IPS-18c (cell line): Measurements from ENCODE around the gene PAK5.
"Not testable (repeated sequence)": the region's sequence is repeated elsewhere in the genome, so short reads cannot be mapped to it uniquely, and the experiment has no call there.

Experiments
- H3K4me3 ChIP-seq: 2 replicates; pipeline ENCODE4 v1.7.0; 2013; ENCODE audit warnings: low read depth, mild to moderate bottlenecking, low read length, moderate library complexity; ENCODE audit not compliant: insufficient read depth
- H3K9me3 ChIP-seq: one replicate; pipeline ENCODE4 v1.6.1; 2013; ENCODE audit warnings: mild to moderate bottlenecking, low read length, moderate library complexity; ENCODE audit not compliant: control insufficient read depth, insufficient read depth

Gene PAK5

GRCh38 chr20:9642882-9643281, 196.0 kb downstream of the PAK5 start:
- Histone ChIP-seq H3K4me3 (no peak overlapping the region), H3K9me3 (no peaks in the 10 kb centered on the region)

GRCh38 chr20:9641499-9642000, 197.3 kb downstream of the PAK5 start:
- not testable (repeated sequence) for H3K9me3 ChIP-seq, H3K4me3 ChIP-seq

- Histone ChIP-seq H3K9me3 (no peaks in the 10 kb centered on the region), H3K4me3 (no peak overlapping the region)
These were observed 201.0 kb downstream of the PAK5 start for GRCh38 chr20:9637889-9638288.

- Histone ChIP-seq H3K9me3 (no peaks in the 10 kb centered on the region), H3K4me3 (no peak overlapping the region)
These were observed 203.1 kb downstream of the PAK5 start for GRCh38 chr20:9635750-9636149.

- H3K9me3 ChIP-seq: no peaks in the 10 kb centered on the region
- no peak overlapping the region for H3K4me3 ChIP-seq
These were observed 204.5 kb downstream of the PAK5 start for GRCh38 chr20:9634327-9634726.

GRCh38 chr20:9632991-9633390, 205.9 kb downstream of the PAK5 start:
- no peaks in the 10 kb centered on the region for H3K9me3 ChIP-seq

GRCh38 chr20:9632265-9632664, 206.6 kb downstream of the PAK5 start:
- H3K4me3 ChIP-seq: no peak overlapping the region
- no peaks in the 10 kb centered on the region for H3K9me3 ChIP-seq

More at GRCh38 chr20:9632991-9633390, 205.9 kb downstream of the PAK5 start:
- no peak overlapping the region for H3K4me3 ChIP-seq

GRCh38 chr20:9630554-9630953, 208.3 kb downstream of the PAK5 start:
- no peak overlapping the region for H3K4me3 ChIP-seq
- H3K9me3 ChIP-seq: no peaks in the 10 kb centered on the region

- Histone ChIP-seq H3K9me3 (no peaks in the 10 kb centered on the region), H3K4me3 (no peak overlapping the region)
These were observed 209.0 kb downstream of the PAK5 start for GRCh38 chr20:9629831-9630230.

- H3K9me3 ChIP-seq: no peaks in the 10 kb centered on the region
- H3K4me3 ChIP-seq: no peak overlapping the region
These were observed 210.3 kb downstream of the PAK5 start for GRCh38 chr20:9628589-9628988.

- Histone ChIP-seq H3K4me3 (no peak overlapping the region), H3K9me3 (no peaks in the 10 kb centered on the region)
These were observed 210.7 kb downstream of the PAK5 start for GRCh38 chr20:9628141-9628540.

- no peaks in the 10 kb centered on the region for H3K9me3 ChIP-seq
- no peak overlapping the region for H3K4me3 ChIP-seq
These were observed 211.7 kb downstream of the PAK5 start for GRCh38 chr20:9627219-9627618.

GRCh38 chr20:9626357-9626756, 212.5 kb downstream of the PAK5 start:
- H3K4me3 ChIP-seq: no peak overlapping the region
- no peaks in the 10 kb centered on the region for H3K9me3 ChIP-seq

- Histone ChIP-seq H3K9me3 (no peaks in the 10 kb centered on the region), H3K4me3 (no peak overlapping the region)
These were observed 220.9 kb downstream of the PAK5 start for GRCh38 chr20:9617940-9618339.

GRCh38 chr20:9616833-9617461, 221.9 kb downstream of the PAK5 start:
- Histone ChIP-seq H3K4me3 (no peak overlapping the region), H3K9me3 (no peaks in the 10 kb centered on the region)

GRCh38 chr20:9616455-9616805, 222.4 kb downstream of the PAK5 start:
- no peak overlapping the region for H3K4me3 ChIP-seq
- no peaks in the 10 kb centered on the region for H3K9me3 ChIP-seq

- H3K4me3 ChIP-seq: no peak overlapping the region
- H3K9me3 ChIP-seq: no peaks in the 10 kb centered on the region
These were observed 223.0 kb downstream of the PAK5 start for GRCh38 chr20:9615766-9616454.

GRCh38 chr20:9615118-9615517, 223.8 kb downstream of the PAK5 start:
- Histone ChIP-seq H3K9me3 (no peaks in the 10 kb centered on the region), H3K4me3 (no peak overlapping the region)

- H3K4me3 ChIP-seq: no peak overlapping the region
- H3K9me3 ChIP-seq: no peaks in the 10 kb centered on the region
These were observed 225.0 kb downstream of the PAK5 start for GRCh38 chr20:9613871-9614270.
